ENCODE measurements around the gene ANP32B. TPM values are rescaled to one million over a fixed set of nuclear protein-coding genes. Genes with fewer than 3 reads are reported as not detected.

ANP32B gene
- total RNA-seq, 3 donors from 2014 or later: 37.0 to 54.7 (median 44.0) TPM

- intact Hi-C loops (cut with DNase I; ENCODE audit: low total_unique reads): no loop called here
Measured at GRCh38 chr9:97938081-97938644, 45.0 kb upstream of the ANP32B start, which contains the start of gene HEMGN. HEMGN (minus strand) TSS chr9:97938172; CDS start chr9:97938136, 36 bp downstream.

GRCh38 chr9:97940233-97940632, 42.9 kb upstream of the ANP32B start:
- Histone ChIP-seq H3K27ac (no peak overlapping the region), H3K36me3 (no peaks in the 10 kb centered on the region), H3K27me3 (peaks cover 0 to 16% of the 10 kb centered on the region in 2 donors), H3K4me3 (no peak overlapping the region), H3K4me1 (no peaks in the 10 kb centered on the region), H3K9me3 (no peaks in the 10 kb centered on the region)
- intact Hi-C loops (cut with DNase I; ENCODE audit: low total_unique reads): no loop called here
- TF ChIP-seq POLR2AphosphoS5 (IDR thresholded peaks at IDR 0.05) (no peak), POLR2A (IDR thresholded peaks at IDR 0.05) (no peak), CTCF (IDR thresholded peaks at IDR 0.05) (no peak)
- no peak for DNase-seq (ENCODE audit: low spot score in 2 of 2)

More at GRCh38 chr9:97938081-97938644, 45.0 kb upstream of the ANP32B start, which contains the start of gene HEMGN:
- Histone ChIP-seq H3K4me1 (no peaks in the 10 kb centered on the region), H3K9me3 (no peaks in the 10 kb centered on the region), H3K27ac (no peak within 1 kb of the TSS), H3K4me3 (no peak within 1 kb of the TSS), H3K27me3 (peaks cover 0 to 24% of the 10 kb centered on the region in 2 donors), H3K36me3 (no peaks in the 10 kb centered on the region)
- DNase-seq (ENCODE audit: low spot score in 2 of 2): no peak
- TF ChIP-seq CTCF (IDR thresholded peaks at IDR 0.05) (no peak), POLR2A (IDR thresholded peaks at IDR 0.05) (no peak), POLR2AphosphoS5 (IDR thresholded peaks at IDR 0.05) (no peak)

DNA sequence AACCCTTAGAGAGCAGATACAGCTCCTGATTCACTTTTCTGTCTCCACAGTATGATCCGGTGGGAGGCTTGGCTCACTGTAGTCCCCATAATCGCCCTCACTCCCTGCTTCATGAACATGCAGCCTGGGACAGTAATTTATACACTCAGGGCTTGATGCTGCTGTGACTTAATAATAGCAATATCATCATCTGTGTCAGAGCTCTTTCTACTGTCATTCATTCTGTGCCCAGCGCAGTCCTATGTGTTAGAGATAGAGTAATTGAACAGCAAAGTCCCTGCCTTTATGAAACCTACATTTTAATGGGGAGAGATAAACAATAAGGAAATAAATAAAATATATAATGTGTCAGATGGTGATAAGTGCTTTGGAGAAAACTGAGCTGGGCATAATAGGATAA, 42.4 kb upstream of the ANP32B start:
- Histone ChIP-seq H3K27ac (no peak overlapping the region), H3K9me3 (no peaks in the 10 kb centered on the region)
- no peak for TF ChIP-seq CTCF (IDR thresholded peaks at IDR 0.05)
- no peak for TF ChIP-seq POLR2AphosphoS5 (IDR thresholded peaks at IDR 0.05)

GRCh38 chr9:97941323-97941722, 41.8 kb upstream of the ANP32B start:
- intact Hi-C loops (cut with DNase I; ENCODE audit: low total_unique reads): no loop called here
- no peak for DNase-seq (ENCODE audit: low spot score in 2 of 2)
- Histone ChIP-seq H3K4me1 (no peaks in the 10 kb centered on the region), H3K9me3 (no peaks in the 10 kb centered on the region), H3K4me3 (no peak overlapping the region), H3K27ac (no peak overlapping the region), H3K36me3 (no peaks in the 10 kb centered on the region), H3K27me3 (peaks cover 0 to 8% of the 10 kb centered on the region in 2 donors)
- TF ChIP-seq CTCF (IDR thresholded peaks at IDR 0.05): no peak
- no peak for TF ChIP-seq POLR2A (IDR thresholded peaks at IDR 0.05)
- no peak for TF ChIP-seq POLR2AphosphoS5 (IDR thresholded peaks at IDR 0.05)

More for the DNA sequence above, 42.4 kb upstream of the ANP32B start:
- peaks cover 0 to 10% of the 10 kb centered on the region in 2 donors for H3K27me3 ChIP-seq
- H3K4me1 ChIP-seq: no peaks in the 10 kb centered on the region
- intact Hi-C loops (cut with DNase I; ENCODE audit: low total_unique reads): no loop called here
- DNase-seq (ENCODE audit: low spot score in 2 of 2): no peak
- H3K4me3 ChIP-seq: no peak overlapping the region
- no peaks in the 10 kb centered on the region for H3K36me3 ChIP-seq

DNA sequence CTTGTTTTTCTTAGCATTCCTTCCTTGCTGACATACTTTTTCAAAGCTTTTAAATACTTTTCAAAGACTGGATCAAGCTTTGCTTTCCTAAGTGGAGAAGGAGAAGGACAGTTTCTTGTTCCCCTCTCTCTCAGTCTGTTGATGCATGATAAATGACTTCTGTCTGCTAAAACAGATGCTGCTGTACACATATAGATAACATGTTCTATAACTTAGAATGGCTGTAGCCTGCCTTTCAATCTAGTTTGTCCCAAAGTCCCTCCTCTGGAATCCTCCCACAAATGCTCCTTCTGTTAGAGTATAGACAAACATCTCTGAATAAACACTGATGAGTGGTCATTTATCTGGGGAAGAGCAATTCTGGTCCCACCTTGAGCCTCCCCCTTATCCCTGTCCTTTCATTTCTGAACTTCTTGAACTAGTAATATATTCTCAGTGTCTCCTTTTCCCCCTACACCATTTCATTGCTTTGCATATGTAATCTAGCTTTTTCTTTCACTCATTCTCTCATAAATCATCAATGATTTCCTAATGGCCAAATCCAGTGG, 39.8 kb upstream of the ANP32B start:
- DNase-seq (ENCODE audit: low spot score in 2 of 2): no peak
- Histone ChIP-seq H3K36me3 (no peaks in the 10 kb centered on the region), H3K4me1 (no peaks in the 10 kb centered on the region), H3K4me3 (no peak overlapping the region), H3K27ac (no peak overlapping the region), H3K9me3 (no peaks in the 10 kb centered on the region), H3K27me3 (no peaks in the 10 kb centered on the region)
- TF ChIP-seq POLR2A (IDR thresholded peaks at IDR 0.05): no peak
- no peak for TF ChIP-seq CTCF (IDR thresholded peaks at IDR 0.05)
- no peak for TF ChIP-seq POLR2AphosphoS5 (IDR thresholded peaks at IDR 0.05)
- intact Hi-C loops (cut with DNase I; ENCODE audit: low total_unique reads): no loop called here
